ENCODE data around the gene KCNRG.
A peak's percentile ranks its signal among the peaks of the same experiment; 100 is the strongest.
"Not testable (repeated sequence)": the region's sequence is repeated elsewhere in the genome, so short reads cannot be mapped to it uniquely, and the experiment has no call there.

Gene KCNRG

GRCh38 chr13:50015258-50015657, at the start of gene KCNRG:
Gene KCNRG (plus strand): TSS chr13:50015444. CDS start chr13:50015494, 50 bp downstream.
- ATAC-seq, result no peak
- Mint-ChIP-seq H3K27ac (no peak within 1 kb of the TSS), H3K36me3 (ENCODE audit: low read depth) (peaks cover 65% of the 10 kb centered on the region)

GRCh38 chr13:49967456-49967855, 47.8 kb upstream of the KCNRG start:
- Mint-ChIP-seq H3K9me3 (peaks cover 31% of the 10 kb centered on the region), H3K27ac (no peak overlapping the region), H3K4me3 (no peak overlapping the region), H3K36me3 (ENCODE audit: low read depth) (peaks cover 11% of the 10 kb centered on the region), H3K27me3 (no peaks in the 10 kb centered on the region), H3K4me1 (no peaks in the 10 kb centered on the region)
- DNase-seq (no peak), ATAC-seq (no peak)

More at GRCh38 chr13:50015258-50015657, at the start of gene KCNRG:
- Mint-ChIP-seq H3K9me3 (no peaks in the 10 kb centered on the region), H3K27me3 (no peaks in the 10 kb centered on the region), H3K4me3 (no peak within 1 kb of the TSS), H3K4me1 (peaks cover 19% of the 10 kb centered on the region)
- no peak for DNase-seq

GRCh38 chr13:49972709-49973108, 42.5 kb upstream of the KCNRG start:
- no peak overlapping the region for H3K27ac Mint-ChIP-seq
- no peaks in the 10 kb centered on the region for H3K36me3 Mint-ChIP-seq (ENCODE audit: low read depth)
- H3K4me3 Mint-ChIP-seq, result no peak overlapping the region
- ATAC-seq, result no peak
- no peaks in the 10 kb centered on the region for H3K9me3 Mint-ChIP-seq
- no peak for DNase-seq
- no peaks in the 10 kb centered on the region for H3K27me3 Mint-ChIP-seq
- no peaks in the 10 kb centered on the region for H3K4me1 Mint-ChIP-seq

GRCh38 chr13:49975826-49976225, 39.4 kb upstream of the KCNRG start:
- H3K27ac Mint-ChIP-seq, result no peak overlapping the region
- no peaks in the 10 kb centered on the region for H3K36me3 Mint-ChIP-seq (ENCODE audit: low read depth)
- no peak for ATAC-seq

GRCh38 chr13:49976314-49977258, 38.7 kb upstream of the KCNRG start:
- no peaks in the 10 kb centered on the region for H3K36me3 Mint-ChIP-seq (ENCODE audit: low read depth)
- DNase-seq (peak; percentile 75), ATAC-seq (peak; percentile 80)
- no peak overlapping the region for H3K27ac Mint-ChIP-seq
- no peak overlapping the region for H3K4me3 Mint-ChIP-seq
- no peaks in the 10 kb centered on the region for H3K9me3 Mint-ChIP-seq
- no peaks in the 10 kb centered on the region for H3K4me1 Mint-ChIP-seq
- no peaks in the 10 kb centered on the region for H3K27me3 Mint-ChIP-seq

More at GRCh38 chr13:49975826-49976225, 39.4 kb upstream of the KCNRG start:
- DNase-seq, result no peak
- Mint-ChIP-seq H3K4me1 (no peaks in the 10 kb centered on the region), H3K9me3 (no peaks in the 10 kb centered on the region), H3K27me3 (no peaks in the 10 kb centered on the region), H3K4me3 (no peak overlapping the region)

- Mint-ChIP-seq H3K27me3 (no peaks in the 10 kb centered on the region), H3K9me3 (no peaks in the 10 kb centered on the region), H3K4me3 (no peak overlapping the region), H3K36me3 (ENCODE audit: low read depth) (no peaks in the 10 kb centered on the region), H3K4me1 (no peaks in the 10 kb centered on the region), H3K27ac (no peak overlapping the region)
- DNase-seq (no peak), ATAC-seq (no peak)
Measured at GRCh38 chr13:49977992-49978391, 37.3 kb upstream of the KCNRG start.

GRCh38 chr13:49980266-49980665, 35.0 kb upstream of the KCNRG start:
- Mint-ChIP-seq H3K27ac (no peak overlapping the region), H3K36me3 (ENCODE audit: low read depth) (no peaks in the 10 kb centered on the region), H3K9me3 (no peaks in the 10 kb centered on the region), H3K4me1 (no peaks in the 10 kb centered on the region), H3K4me3 (no peak overlapping the region), H3K27me3 (no peaks in the 10 kb centered on the region)
- ATAC-seq (no peak), DNase-seq (no peak)

GRCh38 chr13:49985129-49985528, 30.1 kb upstream of the KCNRG start:
- H3K27me3 Mint-ChIP-seq, result no peaks in the 10 kb centered on the region
- H3K36me3 Mint-ChIP-seq (ENCODE audit: low read depth), result peaks cover 3% of the 10 kb centered on the region
- no peak overlapping the region for H3K4me3 Mint-ChIP-seq
- no peak for ATAC-seq
- H3K27ac Mint-ChIP-seq, result no peak overlapping the region
- no peaks in the 10 kb centered on the region for H3K4me1 Mint-ChIP-seq
- no peaks in the 10 kb centered on the region for H3K9me3 Mint-ChIP-seq
- no peak for DNase-seq

GRCh38 chr13:49986471-49986870, 28.8 kb upstream of the KCNRG start:
- no peaks in the 10 kb centered on the region for H3K4me1 Mint-ChIP-seq
- H3K9me3 Mint-ChIP-seq, result no peaks in the 10 kb centered on the region
- peaks cover 3% of the 10 kb centered on the region for H3K36me3 Mint-ChIP-seq (ENCODE audit: low read depth)
- H3K27ac Mint-ChIP-seq, result no peak overlapping the region
- ATAC-seq (no peak), DNase-seq (no peak)
- no peaks in the 10 kb centered on the region for H3K27me3 Mint-ChIP-seq
- H3K4me3 Mint-ChIP-seq, result no peak overlapping the region

GRCh38 chr13:49990612-49991011, 24.6 kb upstream of the KCNRG start:
- H3K4me3 Mint-ChIP-seq; H3K9me3 Mint-ChIP-seq; DNase-seq; H3K27ac Mint-ChIP-seq; H3K27me3 Mint-ChIP-seq; H3K36me3 Mint-ChIP-seq (ENCODE audit: low read depth); H3K4me1 Mint-ChIP-seq; ATAC-seq: not testable (repeated sequence)

GRCh38 chr13:49993111-49993510, 22.1 kb upstream of the KCNRG start:
- DNase-seq (no peak), ATAC-seq (no peak)
- no peaks in the 10 kb centered on the region for H3K9me3 Mint-ChIP-seq
- no peak overlapping the region for H3K27ac Mint-ChIP-seq
- H3K4me1 Mint-ChIP-seq, result peaks cover 14% of the 10 kb centered on the region
- no peak overlapping the region for H3K4me3 Mint-ChIP-seq
- no peaks in the 10 kb centered on the region for H3K27me3 Mint-ChIP-seq
- H3K36me3 Mint-ChIP-seq (ENCODE audit: low read depth), result peaks cover 8% of the 10 kb centered on the region

- Mint-ChIP-seq H3K36me3 (ENCODE audit: low read depth) (peaks cover 14% of the 10 kb centered on the region), H3K27me3 (no peaks in the 10 kb centered on the region), H3K4me1 (peaks cover 19% of the 10 kb centered on the region), H3K27ac (no peak overlapping the region), H3K4me3 (no peak overlapping the region), H3K9me3 (no peaks in the 10 kb centered on the region)
- DNase-seq (no peak), ATAC-seq (no peak)
Measured at GRCh38 chr13:49993666-49994065, 21.6 kb upstream of the KCNRG start.

- ATAC-seq, result no peak
- Mint-ChIP-seq H3K36me3 (ENCODE audit: low read depth) (peaks cover 25% of the 10 kb centered on the region), H3K27me3 (no peaks in the 10 kb centered on the region), H3K27ac (peak overlapping the region; percentile 23), H3K4me1 (peaks cover 34% of the 10 kb centered on the region), H3K9me3 (no peaks in the 10 kb centered on the region), H3K4me3 (peak overlapping the region; percentile 67)
- DNase-seq, result no peak
Measured at GRCh38 chr13:49995625-49996101, 19.6 kb upstream of the KCNRG start.

- peaks cover 25% of the 10 kb centered on the region for H3K36me3 Mint-ChIP-seq (ENCODE audit: low read depth)
- DNase-seq (peak; percentile 89), ATAC-seq (peak; percentile 65)
- H3K9me3 Mint-ChIP-seq, result no peaks in the 10 kb centered on the region
- H3K27ac Mint-ChIP-seq, result peak overlapping the region; percentile 23
- no peaks in the 10 kb centered on the region for H3K27me3 Mint-ChIP-seq
- H3K4me1 Mint-ChIP-seq, result peaks cover 40% of the 10 kb centered on the region
- peak overlapping the region; percentile 67 for H3K4me3 Mint-ChIP-seq
Measured at GRCh38 chr13:49996161-49996915, 18.9 kb upstream of the KCNRG start.
